Stimulated activated CD4-positive, alpha-beta T cell treated with anti-CD3 and anti-CD28 coated beads, Interleukin-12 subunit alpha, Interleukin-12 subunit beta, amount 100 ng/mL, for 48 hours (primary cell): ENCODE measurements around the gene SLC17A7.

Experiments
- DNase-seq, 3 donors: peaks; one replicate each; pipeline ENCODE4 v3.0.0-alpha.2; 2020; ENCODE audit warnings: low read depth in 2 of 3, low spot score in 1 of 3

Gene SLC17A7

DNA sequence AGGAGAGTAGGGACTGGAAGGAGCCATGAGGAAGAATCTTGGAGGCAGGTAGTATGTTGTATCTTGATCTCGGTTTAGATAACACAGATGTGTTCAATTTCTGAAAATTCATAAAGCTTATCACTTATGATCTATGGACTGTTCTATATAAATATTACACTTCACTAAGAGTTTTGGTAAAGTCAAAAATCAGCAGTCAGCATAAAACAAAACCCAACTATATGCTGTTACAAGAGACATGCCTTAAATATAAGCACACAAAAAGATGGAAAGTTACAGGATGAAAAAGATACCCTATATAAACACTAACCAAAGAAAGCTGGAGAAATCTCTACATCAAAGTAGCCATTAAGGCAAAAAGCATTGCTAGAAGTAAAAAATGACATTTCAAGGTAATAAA lies 57.7 kb downstream of the SLC17A7 start:
- no peak for DNase-seq

DNA sequence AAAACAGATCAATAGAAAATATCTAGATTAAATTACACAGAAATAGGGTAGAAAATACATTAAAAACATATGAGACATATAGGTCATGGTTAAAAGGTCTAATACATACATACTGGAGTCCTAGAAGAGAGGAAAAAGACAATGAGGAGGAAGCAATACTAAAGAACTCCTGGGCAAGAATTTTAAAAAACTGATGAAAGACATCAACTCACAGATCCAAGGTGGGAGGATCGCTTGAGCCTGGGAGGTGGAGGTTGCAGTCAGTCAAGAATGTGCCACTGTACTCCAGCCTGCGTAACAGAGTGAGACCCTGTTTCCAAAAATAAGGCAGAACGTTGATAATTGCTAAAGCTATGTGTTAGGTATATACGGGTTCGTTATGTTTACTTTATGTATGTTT lies 58.7 kb downstream of the SLC17A7 start:
- no peak for DNase-seq

DNA sequence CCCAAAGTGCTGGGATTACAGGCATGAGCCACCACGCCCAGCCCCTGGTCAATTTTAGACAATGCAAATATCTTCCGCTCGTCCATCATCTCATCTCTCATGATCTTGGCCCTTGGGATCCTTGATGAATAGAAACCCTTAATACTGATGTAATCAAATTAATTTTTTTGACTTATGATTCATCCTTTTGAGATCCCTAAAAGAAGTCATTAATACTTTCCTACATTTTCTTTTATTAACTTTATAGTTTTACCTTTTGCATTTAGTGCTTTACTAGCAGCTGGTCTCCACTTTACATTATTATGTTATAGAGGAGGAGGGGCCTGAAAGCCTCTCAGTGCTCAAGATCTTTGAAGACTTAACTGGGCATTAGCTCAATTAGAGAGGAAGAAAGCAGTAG lies 60.9 kb downstream of the SLC17A7 start:
- no peak for DNase-seq
